Stomach (tissue), 4 donors: ENCODE measurements around the gene COX7A1.
"Not testable (repeated sequence)": the region's sequence is repeated elsewhere in the genome, so short reads cannot be mapped to it uniquely, and the experiment has no call there.

Experiments used
- EP300 ChIP-seq: sonication (generic); formaldehyde crosslinking; IDR thresholded peaks from one replicate; pipeline ENCODE4 v1.6.1; 2017; ENCODE audit warnings: antibody characterized with exemption
- POLR2A ChIP-seq, 4 donors: fragments of 450-650 bp; IDR thresholded peaks; one replicate each; pipeline ENCODE4 v1.6.1; 2016; ENCODE audit warnings: antibody characterized with exemption in 4 of 4, control low read depth in 2 of 4, mild to moderate bottlenecking in 1 of 4, moderate library complexity in 1 of 4
- TF ChIP-seq, protein P1 (sequence below), 7 experiments: fragments of 450-650 bp in 4 of 7; fragments of 200-600 bp in 3 of 7; sonication (generic) in 3 of 7; IDR thresholded peaks; one replicate each; pipeline ENCODE4 v1.5.1; 2016 to 2019; ENCODE audit warnings: antibody characterized with exemption in 7 of 7, control low read depth in 2 of 7, mild to moderate bottlenecking in 1 of 7

GRCh38 chr19:36173846-36174245, 21.6 kb upstream of the COX7A1 start:
- TF ChIP-seq, protein P1, sequence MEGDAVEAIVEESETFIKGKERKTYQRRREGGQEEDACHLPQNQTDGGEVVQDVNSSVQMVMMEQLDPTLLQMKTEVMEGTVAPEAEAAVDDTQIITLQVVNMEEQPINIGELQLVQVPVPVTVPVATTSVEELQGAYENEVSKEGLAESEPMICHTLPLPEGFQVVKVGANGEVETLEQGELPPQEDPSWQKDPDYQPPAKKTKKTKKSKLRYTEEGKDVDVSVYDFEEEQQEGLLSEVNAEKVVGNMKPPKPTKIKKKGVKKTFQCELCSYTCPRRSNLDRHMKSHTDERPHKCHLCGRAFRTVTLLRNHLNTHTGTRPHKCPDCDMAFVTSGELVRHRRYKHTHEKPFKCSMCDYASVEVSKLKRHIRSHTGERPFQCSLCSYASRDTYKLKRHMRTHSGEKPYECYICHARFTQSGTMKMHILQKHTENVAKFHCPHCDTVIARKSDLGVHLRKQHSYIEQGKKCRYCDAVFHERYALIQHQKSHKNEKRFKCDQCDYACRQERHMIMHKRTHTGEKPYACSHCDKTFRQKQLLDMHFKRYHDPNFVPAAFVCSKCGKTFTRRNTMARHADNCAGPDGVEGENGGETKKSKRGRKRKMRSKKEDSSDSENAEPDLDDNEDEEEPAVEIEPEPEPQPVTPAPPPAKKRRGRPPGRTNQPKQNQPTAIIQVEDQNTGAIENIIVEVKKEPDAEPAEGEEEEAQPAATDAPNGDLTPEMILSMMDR (IDR thresholded peaks at IDR 0.05): not testable (repeated sequence)
- TF ChIP-seq POLR2A (IDR thresholded peaks at IDR 0.05); EP300: not testable (repeated sequence)
